Vagina (tissue), 2 donors: ENCODE measurements around the gene CCL14.

Source experiments
- CTCF ChIP-seq, 3 experiments: fragments of 450-650 bp in 2 of 3; fragments of 200-600 bp in 1 of 3; sonication (generic) in 1 of 3; IDR thresholded peaks; one replicate each; pipeline ENCODE4 v1.5.1; 2017 to 2019; ENCODE audit warnings: antibody characterized with exemption in 3 of 3, mild to moderate bottlenecking in 2 of 3, moderate library complexity in 2 of 3
- POLR2A ChIP-seq, 2 donors: fragments of 450-650 bp; IDR thresholded peaks; one replicate each; pipeline ENCODE4 v1.6.1; 2017; ENCODE audit warnings: antibody characterized with exemption in 2 of 2, mild to moderate bottlenecking in 2 of 2, moderate library complexity in 2 of 2

- no peak for TF ChIP-seq POLR2A (IDR thresholded peaks at IDR 0.05)
- TF ChIP-seq CTCF (IDR thresholded peaks at IDR 0.05), result no peak
Observed at GRCh38 chr17:35988164-35988563, 1.6 kb upstream of the CCL14 start.
